ENCODE results near the gene C1orf210. TPM values are rescaled to one million over a fixed set of nuclear protein-coding genes. Genes with fewer than 3 reads are reported as not detected.

The C1orf210 gene
- total and polyA plus RNA-seq, 12 donors, result not detected

- 66 to 78% (median 70%) methylated on average over 7 of the region's 7 CpGs for WGBS, 4 donors
- Histone ChIP-seq H3K4me3 (no peak overlapping the region), H3K27me3 (no peaks in the 10 kb centered on the region), H3K9me3 (replicated peaks in 1 of 3) (no peaks in the 10 kb centered on the region), H3K4me1 (replicated peaks in 1 of 2) (peaks cover 0 to 20% of the 10 kb centered on the region in 2 donors), H3K27ac (peak overlapping the region in 2 of 5 donors; percentile 24 to 39), H3K36me3 (replicated peaks in 1 of 2) (no peaks in the 10 kb centered on the region)
- intact Hi-C loops (cut with DNase I), result no loop called here
- no peak for TF ChIP-seq CTCF (IDR thresholded peaks at IDR 0.05)
- no peak for TF ChIP-seq POLR2A (IDR thresholded peaks at IDR 0.05)
- DNase-seq, result peak in 2 of 7 donors; percentile 32 to 40
Measured at GRCh38 chr1:43293896-43294760, 8.7 kb upstream of the C1orf210 start.

- 64 to 96% (median 83%) methylated on average over 1 to 2 of the region's 2 CpGs for WGBS, 4 donors
- Histone ChIP-seq H3K4me1 (replicated peaks in 1 of 2) (peaks cover 0 to 23% of the 10 kb centered on the region in 2 donors), H3K4me3 (no peak overlapping the region), H3K27me3 (no peaks in the 10 kb centered on the region), H3K27ac (no peak overlapping the region), H3K36me3 (replicated peaks in 1 of 2) (no peaks in the 10 kb centered on the region), H3K9me3 (replicated peaks in 1 of 3) (no peaks in the 10 kb centered on the region)
- no peak for DNase-seq
- intact Hi-C loops (cut with DNase I), result no loop called here
- no peak for TF ChIP-seq POLR2A (IDR thresholded peaks at IDR 0.05)
- no peak for TF ChIP-seq CTCF (IDR thresholded peaks at IDR 0.05)
Measured at GRCh38 chr1:43293176-43293575, 7.8 kb upstream of the C1orf210 start.

- WGBS, 4 donors, result 74 to 88% (median 82%) methylated on average over 5 of the region's 5 CpGs
- no peak overlapping the region for H3K27ac ChIP-seq
- intact Hi-C loops (cut with DNase I), result no loop called here
Measured at GRCh38 chr1:43292679-43293078, 7.3 kb upstream of the C1orf210 start.

GRCh38 chr1:43292216-43292615, 6.8 kb upstream of the C1orf210 start:
- 81 to 95% (median 84%) methylated on average over 7 of the region's 7 CpGs for WGBS, 4 donors
- H3K4me1 ChIP-seq (replicated peaks in 1 of 2), result peaks cover 0 to 23% of the 10 kb centered on the region in 2 donors
- no peak overlapping the region for H3K4me3 ChIP-seq
- no peaks in the 10 kb centered on the region for H3K36me3 ChIP-seq (replicated peaks in 1 of 2)
- intact Hi-C loops (cut with DNase I), result no loop called here
- no peak for TF ChIP-seq POLR2A (IDR thresholded peaks at IDR 0.05)
- TF ChIP-seq CTCF (IDR thresholded peaks at IDR 0.05), result no peak
- no peaks in the 10 kb centered on the region for H3K9me3 ChIP-seq (replicated peaks in 1 of 3)
- DNase-seq, result no peak
- H3K27ac ChIP-seq, result no peak overlapping the region
- H3K27me3 ChIP-seq, result no peaks in the 10 kb centered on the region

More at GRCh38 chr1:43292679-43293078, 7.3 kb upstream of the C1orf210 start:
- Histone ChIP-seq H3K36me3 (replicated peaks in 1 of 2) (no peaks in the 10 kb centered on the region), H3K9me3 (replicated peaks in 1 of 3) (no peaks in the 10 kb centered on the region), H3K27me3 (no peaks in the 10 kb centered on the region), H3K4me1 (replicated peaks in 1 of 2) (peaks cover 0 to 23% of the 10 kb centered on the region in 2 donors), H3K4me3 (no peak overlapping the region)
- TF ChIP-seq POLR2A (IDR thresholded peaks at IDR 0.05) (no peak), CTCF (IDR thresholded peaks at IDR 0.05) (no peak)
- no peak for DNase-seq

Measured in adrenal gland (tissue), 12 donors.